ENCODE results near the gene SURF6.
"Not testable (repeated sequence)": the region's sequence is repeated elsewhere in the genome, so short reads cannot be mapped to it uniquely, and the experiment has no call there.

- not testable (repeated sequence) for TF ChIP-seq CTCF (conservative IDR thresholded peaks at IDR 0.05; ENCODE audit: low read length); EZH2phosphoT487 (IDR thresholded peaks at IDR 0.05; ENCODE audit: borderline replicate concordance, low read depth, low read length)
These were observed 9.0 kb downstream of the SURF6 start for GRCh38 chr9:133327021-133327420.

All from OCI-LY7 (cell line).